ENCODE measurements around the gene CHCHD1. TPM values are rescaled to one million over a fixed set of nuclear protein-coding genes. Genes with fewer than 3 reads are reported as not detected.
"Not testable (repeated sequence)": the region's sequence is repeated elsewhere in the genome, so short reads cannot be mapped to it uniquely, and the experiment has no call there.

The CHCHD1 gene
- total RNA-seq, 2 experiments from 2014 or later: 33.0 to 35.3 TPM

- H3K36me3 Mint-ChIP-seq (ENCODE audit: low read depth): peaks cover 51% of the 10 kb centered on the region
- CTCF ChIA-PET: not testable (repeated sequence)
- POLR2A ChIA-PET: interaction anchor here (0.7 to 2.2 kb wide), 3 partner anchors 8 to 10 kb away, joined by 4 to 7 read pairs (median 5); no protein-coding TSS in a partner anchor
These were observed 14.2 kb downstream of the CHCHD1 start for GRCh38 chr10:73796035-73796434.

GRCh38 chr10:73796766-73797165 is 14.9 kb downstream of the CHCHD1 start:
- no peaks in the 10 kb centered on the region for H3K27me3 Mint-ChIP-seq (ENCODE audit: low read depth)
- peaks cover 49% of the 10 kb centered on the region for H3K36me3 Mint-ChIP-seq (ENCODE audit: low read depth)
- DNase-seq (no peak), ATAC-seq (no peak)
- H3K27ac Mint-ChIP-seq: peak overlapping the region; percentile 13
- no peaks in the 10 kb centered on the region for H3K9me3 Mint-ChIP-seq (ENCODE audit: insufficient read depth)
- H3K4me3 Mint-ChIP-seq: no peak overlapping the region
- POLR2A ChIA-PET: interaction anchor here (1.6 kb wide), 1 partner anchor 9 kb away, joined by 4 read pairs; no protein-coding TSS in a partner anchor
- CTCF ChIA-PET: no interaction called here
- H3K4me1 Mint-ChIP-seq (ENCODE audit: low read depth): no peaks in the 10 kb centered on the region

More at GRCh38 chr10:73796035-73796434, 14.2 kb downstream of the CHCHD1 start:
- H3K27me3 Mint-ChIP-seq (ENCODE audit: low read depth); H3K4me1 Mint-ChIP-seq (ENCODE audit: low read depth); H3K9me3 Mint-ChIP-seq (ENCODE audit: insufficient read depth); ATAC-seq; DNase-seq; H3K4me3 Mint-ChIP-seq: not testable (repeated sequence)
- H3K27ac Mint-ChIP-seq: peak overlapping the region; percentile 13

GRCh38 chr10:73797324-73798025 is 15.6 kb downstream of the CHCHD1 start:
- ChIA-PET CTCF (no interaction called here), POLR2A (interaction anchor here (1.3 kb wide), 1 partner anchor 12 kb away, joined by 3 read pairs; the partner anchor contains the start of gene ZSWIM8)
- ATAC-seq: no peak
- peaks cover 50% of the 10 kb centered on the region for H3K36me3 Mint-ChIP-seq (ENCODE audit: low read depth)
- no peaks in the 10 kb centered on the region for H3K4me1 Mint-ChIP-seq (ENCODE audit: low read depth)
- H3K27me3 Mint-ChIP-seq (ENCODE audit: low read depth): no peaks in the 10 kb centered on the region
- no peaks in the 10 kb centered on the region for H3K9me3 Mint-ChIP-seq (ENCODE audit: insufficient read depth)
- H3K27ac Mint-ChIP-seq: no peak overlapping the region
- no peak for DNase-seq
- H3K4me3 Mint-ChIP-seq: no peak overlapping the region

GRCh38 chr10:73798087-73798486 is 16.2 kb downstream of the CHCHD1 start:
- Mint-ChIP-seq H3K4me1 (ENCODE audit: low read depth) (no peaks in the 10 kb centered on the region), H3K27ac (no peak overlapping the region), H3K9me3 (ENCODE audit: insufficient read depth) (no peaks in the 10 kb centered on the region), H3K27me3 (ENCODE audit: low read depth) (no peaks in the 10 kb centered on the region), H3K36me3 (ENCODE audit: low read depth) (peaks cover 53% of the 10 kb centered on the region), H3K4me3 (no peak overlapping the region)
- CTCF ChIA-PET: interaction anchor here (1.6 kb wide), 1 partner anchor 12 kb away, joined by 4 read pairs; no protein-coding TSS in a partner anchor
- no peak for ATAC-seq
- POLR2A ChIA-PET: interaction anchor here (1.3 to 1.4 kb wide), 2 partner anchors 10 to 12 kb away, joined by 3 read pairs; partner anchors contain the start of gene ZSWIM8
- DNase-seq: no peak

- H3K27me3 Mint-ChIP-seq (ENCODE audit: low read depth): no peaks in the 10 kb centered on the region
- H3K27ac Mint-ChIP-seq: peak overlapping the region; percentile 39
- H3K4me1 Mint-ChIP-seq (ENCODE audit: low read depth): peaks cover 6% of the 10 kb centered on the region
- DNase-seq: no peak
- ChIA-PET POLR2A (interaction anchor here (1.0 to 1.4 kb wide), 3 partner anchors 9 to 27 kb away, joined by 3 to 4 read pairs (median 3); a partner anchor contains a TSS), CTCF (interaction anchor here (1.6 kb wide), 1 partner anchor 11 kb away, joined by 4 read pairs; no protein-coding TSS in a partner anchor)
- H3K4me3 Mint-ChIP-seq: no peak overlapping the region
- no peaks in the 10 kb centered on the region for H3K9me3 Mint-ChIP-seq (ENCODE audit: insufficient read depth)
- ATAC-seq: peak; percentile 5
- peaks cover 59% of the 10 kb centered on the region for H3K36me3 Mint-ChIP-seq (ENCODE audit: low read depth)
These were observed 17.2 kb downstream of the CHCHD1 start for GRCh38 chr10:73798927-73799560.

DNA sequence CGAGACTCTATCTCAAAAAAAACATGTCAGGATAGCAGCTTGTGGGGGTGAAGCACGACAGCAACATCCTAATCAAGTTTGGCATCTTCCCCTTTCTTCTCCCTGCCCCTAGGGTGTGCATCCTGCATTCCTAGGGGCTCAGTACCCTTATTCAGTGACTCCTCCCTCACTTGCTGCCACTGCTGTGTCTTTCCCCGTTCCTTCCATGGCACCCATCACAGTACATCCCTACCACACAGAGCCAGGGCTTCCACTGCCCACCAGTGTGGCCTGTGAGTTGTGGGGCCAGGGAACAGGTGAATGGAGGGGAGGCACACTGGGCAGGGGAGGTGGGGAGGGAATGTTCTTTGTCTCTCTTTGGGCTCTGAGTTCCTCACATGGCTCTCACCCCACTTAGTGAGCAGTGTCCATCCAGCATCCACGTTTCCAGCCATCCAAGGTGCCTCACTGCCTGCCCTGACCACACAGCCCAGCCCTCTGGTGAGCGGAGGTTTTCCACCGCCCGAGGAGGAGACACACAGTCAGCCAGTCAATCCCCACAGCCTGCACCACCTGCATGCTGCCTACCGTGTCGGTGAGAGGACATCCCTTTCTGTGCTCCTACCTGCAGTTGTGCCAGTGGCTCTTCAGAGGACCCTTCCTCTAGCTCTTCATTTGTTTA is 18.2 kb downstream of the CHCHD1 start:
- Mint-ChIP-seq H3K4me1 (ENCODE audit: low read depth) (peaks cover 8% of the 10 kb centered on the region), H3K27ac (peak overlapping the region; percentile 60), H3K9me3 (ENCODE audit: insufficient read depth) (no peaks in the 10 kb centered on the region), H3K27me3 (ENCODE audit: low read depth) (no peaks in the 10 kb centered on the region), H3K36me3 (ENCODE audit: low read depth) (peaks cover 53% of the 10 kb centered on the region), H3K4me3 (no peak overlapping the region)
- ChIA-PET CTCF (no interaction called here), POLR2A (interaction anchor here (0.7 to 1.3 kb wide), 3 partner anchors 14 to 28 kb away, joined by 3 to 4 read pairs (median 3); a partner anchor contains a TSS)
- no peak for ATAC-seq
- no peak for DNase-seq

GRCh38 chr10:73800560-73801252 is 18.9 kb downstream of the CHCHD1 start:
- H3K4me1 Mint-ChIP-seq (ENCODE audit: low read depth): peaks cover 12% of the 10 kb centered on the region
- no peaks in the 10 kb centered on the region for H3K9me3 Mint-ChIP-seq (ENCODE audit: insufficient read depth)
- no peak for ATAC-seq
- no peak for DNase-seq
- peaks cover 53% of the 10 kb centered on the region for H3K36me3 Mint-ChIP-seq (ENCODE audit: low read depth)
- POLR2A ChIA-PET: interaction anchor here (0.7 to 1.3 kb wide), 2 partner anchors 14 to 22 kb away, joined by 3 to 4 read pairs; no protein-coding TSS in a partner anchor
- CTCF ChIA-PET: no interaction called here
- no peak overlapping the region for H3K4me3 Mint-ChIP-seq
- no peaks in the 10 kb centered on the region for H3K27me3 Mint-ChIP-seq (ENCODE audit: low read depth)
- no peak overlapping the region for H3K27ac Mint-ChIP-seq

GRCh38 chr10:73801253-73801590 is 19.4 kb downstream of the CHCHD1 start:
- Mint-ChIP-seq H3K27me3 (ENCODE audit: low read depth) (no peaks in the 10 kb centered on the region), H3K27ac (no peak overlapping the region), H3K9me3 (ENCODE audit: insufficient read depth) (no peaks in the 10 kb centered on the region), H3K36me3 (ENCODE audit: low read depth) (peaks cover 57% of the 10 kb centered on the region), H3K4me3 (no peak overlapping the region), H3K4me1 (ENCODE audit: low read depth) (peaks cover 14% of the 10 kb centered on the region)
- no peak for DNase-seq
- POLR2A ChIA-PET: no interaction called here
- no peak for ATAC-seq
- CTCF ChIA-PET: no interaction called here

DNA sequence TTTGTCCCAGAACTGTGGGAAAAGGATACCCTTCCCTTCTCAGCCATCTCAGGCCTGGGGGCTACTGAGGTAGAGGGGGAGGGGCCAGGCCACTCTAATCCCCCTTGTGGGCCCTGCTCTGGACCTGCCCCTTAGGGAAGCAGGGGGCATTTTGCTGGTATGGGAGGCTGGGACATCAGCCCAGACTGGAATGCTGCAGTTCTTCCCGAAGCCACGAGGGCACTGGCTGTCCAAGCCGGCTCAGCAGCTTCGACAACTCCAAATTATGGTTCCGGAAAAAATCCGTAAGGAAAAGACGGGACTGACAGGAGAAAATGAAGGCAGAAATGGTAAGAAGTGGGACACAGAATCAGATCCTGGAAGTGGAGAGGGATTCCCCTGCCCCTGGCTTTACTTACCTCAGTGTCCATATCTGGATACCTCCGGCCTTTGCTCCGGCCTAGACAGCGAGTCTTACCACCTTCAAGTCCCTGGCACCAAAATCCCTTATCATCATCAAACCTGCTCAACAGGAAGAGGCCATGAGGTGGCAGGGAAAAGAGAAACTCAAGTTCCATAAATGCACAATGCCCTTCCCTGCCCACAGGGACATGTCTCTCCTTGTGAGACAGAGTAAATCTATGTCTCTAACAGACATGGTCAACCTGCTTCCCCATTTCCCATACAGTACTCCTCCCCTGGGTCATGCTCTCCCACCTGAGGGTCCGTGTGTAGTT is 20.6 kb downstream of the CHCHD1 start:
- DNase-seq: no peak
- peaks cover 59% of the 10 kb centered on the region for H3K36me3 Mint-ChIP-seq (ENCODE audit: low read depth)
- H3K4me1 Mint-ChIP-seq (ENCODE audit: low read depth): peaks cover 26% of the 10 kb centered on the region
- no peaks in the 10 kb centered on the region for H3K9me3 Mint-ChIP-seq (ENCODE audit: insufficient read depth)
- ATAC-seq: no peak
- no peaks in the 10 kb centered on the region for H3K27me3 Mint-ChIP-seq (ENCODE audit: low read depth)
- ChIA-PET POLR2A (no interaction called here), CTCF (no interaction called here)
- no peak overlapping the region for H3K4me3 Mint-ChIP-seq
- no peak overlapping the region for H3K27ac Mint-ChIP-seq

GRCh38 chr10:73803680-73804286 is 21.9 kb downstream of the CHCHD1 start:
- Mint-ChIP-seq H3K4me3 (no peak overlapping the region), H3K27me3 (ENCODE audit: low read depth) (no peaks in the 10 kb centered on the region), H3K27ac (peak overlapping the region; percentile 54), H3K9me3 (ENCODE audit: insufficient read depth) (no peaks in the 10 kb centered on the region), H3K4me1 (ENCODE audit: low read depth) (peaks cover 38% of the 10 kb centered on the region), H3K36me3 (ENCODE audit: low read depth) (peaks cover 65% of the 10 kb centered on the region)
- DNase-seq: no peak
- no peak for ATAC-seq
- POLR2A ChIA-PET: interaction anchor here (1.0 to 1.5 kb wide), 3 partner anchors 9 to 34 kb away, joined by 3 to 7 read pairs (median 4); no protein-coding TSS in a partner anchor
- CTCF ChIA-PET: no interaction called here
